DMS 273 (cell line): ENCODE results near the gene APOE.
"Not testable (repeated sequence)": the region's sequence is repeated elsewhere in the genome, so short reads cannot be mapped to it uniquely, and the experiment has no call there.

Source experiments
- DNase-seq: peaks from one replicate; lab custom pipeline; 2025; ENCODE audit not compliant: unreplicated experiment; lab: John Stamatoyannopoulos, UW

The APOE gene

GRCh38 chr19:44883922-44884321 is 21.7 kb upstream of the APOE start:
- no peak for DNase-seq

- no peak for DNase-seq
Measured at GRCh38 chr19:44884566-44884965, 21.0 kb upstream of the APOE start.

GRCh38 chr19:44886141-44886540 is 19.5 kb upstream of the APOE start:
- DNase-seq: no peak

GRCh38 chr19:44887648-44888047 is 17.9 kb upstream of the APOE start:
- no peak for DNase-seq

- not testable (repeated sequence) for DNase-seq
Measured at GRCh38 chr19:44888335-44888734, 17.3 kb upstream of the APOE start.

GRCh38 chr19:44889830-44890365 is 15.7 kb upstream of the APOE start:
- no peak for DNase-seq

GRCh38 chr19:44890366-44891015 is 15.1 kb upstream of the APOE start:
- DNase-seq: peak; percentile 100

GRCh38 chr19:44891016-44891882 is 14.3 kb upstream of the APOE start, which contains the start of gene TOMM40:
Gene TOMM40, plus strand, starts transcription at chr19:44891254. Its CDS starts 162 bp downstream, at chr19:44891416.
- DNase-seq: peak; percentile 63

GRCh38 chr19:44892932-44893331 is 12.7 kb upstream of the APOE start:
- no peak for DNase-seq

- no peak for DNase-seq
Measured at GRCh38 chr19:44893332-44894051, 12.1 kb upstream of the APOE start.

GRCh38 chr19:44894052-44894400 is 11.6 kb upstream of the APOE start:
- DNase-seq: no peak

- no peak for DNase-seq
Measured at GRCh38 chr19:44894946-44895345, 10.7 kb upstream of the APOE start.

- DNase-seq: no peak
Measured at GRCh38 chr19:44897835-44898234, 7.8 kb upstream of the APOE start.

GRCh38 chr19:44900328-44901244 is 5.0 kb upstream of the APOE start:
- DNase-seq: no peak

GRCh38 chr19:44903216-44903601 is 2.4 kb upstream of the APOE start:
- DNase-seq: no peak

- DNase-seq: peak; percentile 86
Measured at GRCh38 chr19:44903602-44904425, 1.8 kb upstream of the APOE start.

- DNase-seq: peak; percentile 66
Measured at GRCh38 chr19:44904426-44904994, 1.1 kb upstream of the APOE start.

GRCh38 chr19:44907613-44908012 is 2.0 kb downstream of the APOE start:
- no peak for DNase-seq
